T-helper 22 cell (primary cell): ENCODE measurements around the gene RASA4.
"Not testable (repeated sequence)": the region's sequence is repeated elsewhere in the genome, so short reads cannot be mapped to it uniquely, and the experiment has no call there.

ENCODE experiments used
- DNase-seq: peaks from one replicate; pipeline ENCODE4 v3.0.0-alpha.2; 2020; ENCODE audit warnings: low read depth

The RASA4 gene

GRCh38 chr7:102616507-102617125 lies at the start of gene RASA4:
TSS of gene RASA4 (minus strand) at chr7:102616756. CDS start at chr7:102616689, 67 bp downstream.
- DNase-seq: peak; percentile 19

GRCh38 chr7:102664765-102665164 lies 48.2 kb upstream of the RASA4 start:
- DNase-seq: not testable (repeated sequence)

GRCh38 chr7:102649924-102650323 lies 33.4 kb upstream of the RASA4 start, which contains the start of gene SPDYE2B:
TSS of gene SPDYE2B (plus strand) at chr7:102650319. CDS start at chr7:102652349, 2,030 bp downstream.
- DNase-seq: not testable (repeated sequence)

GRCh38 chr7:102647813-102648212 lies 31.3 kb upstream of the RASA4 start:
- not testable (repeated sequence) for DNase-seq

- DNase-seq: not testable (repeated sequence)
Measured at GRCh38 chr7:102643404-102643803, 26.8 kb upstream of the RASA4 start.

- not testable (repeated sequence) for DNase-seq
Measured at GRCh38 chr7:102642691-102643090, 26.1 kb upstream of the RASA4 start, which contains the start of gene UPK3BL1. TSS of gene UPK3BL1 (minus strand) at chr7:102642791. CDS start at chr7:102642741, 50 bp downstream.

GRCh38 chr7:102638848-102639247 lies 22.3 kb upstream of the RASA4 start:
- DNase-seq: not testable (repeated sequence)

GRCh38 chr7:102636956-102637355 lies 20.4 kb upstream of the RASA4 start:
- not testable (repeated sequence) for DNase-seq

- not testable (repeated sequence) for DNase-seq
Measured at GRCh38 chr7:102635354-102635753, 18.8 kb upstream of the RASA4 start.

- not testable (repeated sequence) for DNase-seq
Measured at GRCh38 chr7:102634299-102634698, 17.7 kb upstream of the RASA4 start.

- not testable (repeated sequence) for DNase-seq
Measured at GRCh38 chr7:102630622-102631021, 14.1 kb upstream of the RASA4 start.

- DNase-seq: not testable (repeated sequence)
Measured at GRCh38 chr7:102627271-102627904, 10.8 kb upstream of the RASA4 start.

- not testable (repeated sequence) for DNase-seq
Measured at GRCh38 chr7:102618122-102618521, 1.6 kb upstream of the RASA4 start.

GRCh38 chr7:102615930-102616329 lies 626 bp downstream of the RASA4 start:
- DNase-seq: not testable (repeated sequence)

GRCh38 chr7:102614873-102615272 lies 1.7 kb downstream of the RASA4 start:
- DNase-seq: not testable (repeated sequence)

- not testable (repeated sequence) for DNase-seq
Measured at GRCh38 chr7:102614346-102614697, 2.2 kb downstream of the RASA4 start.

- not testable (repeated sequence) for DNase-seq
Measured at GRCh38 chr7:102613575-102614345, 2.8 kb downstream of the RASA4 start.

- not testable (repeated sequence) for DNase-seq
Measured at GRCh38 chr7:102611675-102612325, 4.8 kb downstream of the RASA4 start.

- not testable (repeated sequence) for DNase-seq
Measured at GRCh38 chr7:102611013-102611674, 5.4 kb downstream of the RASA4 start.

GRCh38 chr7:102610441-102610840 lies 6.1 kb downstream of the RASA4 start:
- DNase-seq: not testable (repeated sequence)

GRCh38 chr7:102609734-102610133 lies 6.8 kb downstream of the RASA4 start:
- not testable (repeated sequence) for DNase-seq
